Measurements from ENCODE around the gene MTHFD1L.

- TF ChIP-seq TAF1 (IDR thresholded peaks at IDR 0.05; ENCODE audit: borderline replicate concordance, insufficient read depth, low read length): no peak
- no peak for TF ChIP-seq REST (IDR thresholded peaks at IDR 0.05; ENCODE audit: insufficient read depth in 1 of 2, low read depth in 2 of 2, low read length in 2 of 2)
- TF ChIP-seq POLR2AphosphoS5 (IDR thresholded peaks at IDR 0.05; ENCODE audit: low read depth, low read length): no peak
Observed at GRCh38 chr6:150991487-150991886, 126.0 kb downstream of the MTHFD1L start.
